ENCODE data around the gene DAB2IP.

Gene DAB2IP

GRCh38 chr9:121738968-121739367 is 87.5 kb downstream of the DAB2IP start:
- ChIA-PET CTCF (interaction anchor here (1.2 kb wide), 1 partner anchor 276 kb away, joined by 3 read pairs; no protein-coding TSS in a partner anchor), POLR2A (no interaction called here)
- Histone ChIP-seq H3K36me3 (ENCODE audit: control insufficient read depth in 2 of 2, insufficient read depth in 1 of 2, low read length in 2 of 2) (no peaks in the 10 kb centered on the region), H3K9me3 (ENCODE audit: control insufficient read depth, insufficient read depth, low read depth, low read length) (no peaks in the 10 kb centered on the region), H3K4me3 (ENCODE audit: low read depth, low read length) (no peak overlapping the region), H3K27ac (ENCODE audit: extremely low read depth, low read depth, low read length) (no peak overlapping the region), H3K4me1 (ENCODE audit: control insufficient read depth, insufficient read depth, low read length) (peaks cover 6% of the 10 kb centered on the region)
- no peak for TF ChIP-seq ZNF596 (tag by site-specific recombination; IDR thresholded peaks at IDR 0.05)
- TF ChIP-seq SCRT2 (tag by site-specific recombination; IDR thresholded peaks at IDR 0.05), result peak; percentile 17; the same call in 1 of the 2 replicates

DNA sequence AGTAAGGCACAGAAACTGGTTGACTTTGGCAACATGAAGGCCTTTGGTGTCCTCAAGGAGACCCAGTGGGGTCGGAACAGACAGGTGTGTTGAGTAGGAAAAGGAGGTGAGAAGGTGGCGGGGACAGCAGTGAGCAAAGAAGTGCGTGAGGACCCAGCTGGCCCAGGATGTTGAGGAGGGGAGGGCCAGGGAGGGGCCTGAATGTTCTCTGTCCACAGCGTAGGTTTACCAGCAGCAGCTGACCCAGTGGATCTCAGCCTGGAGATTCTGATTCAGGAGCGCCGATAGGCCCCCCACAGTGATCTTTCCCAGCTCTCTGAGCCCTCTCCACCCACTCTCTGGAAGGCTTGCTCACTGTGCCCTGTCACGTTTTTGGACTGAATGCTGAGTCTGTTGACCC is 88.5 kb downstream of the DAB2IP start:
- peaks cover 6% of the 10 kb centered on the region for H3K4me1 ChIP-seq (ENCODE audit: control insufficient read depth, insufficient read depth, low read length)
- H3K27ac ChIP-seq (ENCODE audit: extremely low read depth, low read depth, low read length), result no peak overlapping the region
- CTCF ChIA-PET, result interaction anchor here (0.9 to 1.5 kb wide), 3 partner anchors 45 to 251 kb away, joined by 3 to 4 read pairs (median 3); no protein-coding TSS in a partner anchor
- TF ChIP-seq, protein P1, sequence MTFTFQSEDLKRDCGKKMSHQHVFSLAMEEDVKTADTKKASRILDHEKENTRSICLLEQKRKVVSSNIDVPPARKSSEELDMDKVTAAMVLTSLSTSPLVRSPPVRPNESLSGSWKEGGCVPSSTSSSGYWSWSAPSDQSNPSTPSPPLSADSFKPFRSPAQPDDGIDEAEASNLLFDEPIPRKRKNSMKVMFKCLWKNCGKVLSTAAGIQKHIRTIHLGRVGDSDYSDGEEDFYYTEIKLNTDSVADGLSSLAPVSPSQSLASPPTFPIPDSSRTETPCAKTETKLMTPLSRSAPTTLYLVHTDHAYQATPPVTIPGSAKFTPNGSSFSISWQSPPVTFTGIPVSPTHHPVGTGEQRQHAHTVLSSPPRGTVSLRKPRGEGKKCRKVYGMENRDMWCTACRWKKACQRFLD (tag by site-specific recombination; IDR thresholded peaks at IDR 0.05), result no peak
- TF ChIP-seq GLIS1 (tag by site-specific recombination; IDR thresholded peaks at IDR 0.05), result peak; percentile 38; the same call in 1 of the 2 replicates
- no peak overlapping the region for H3K4me3 ChIP-seq (ENCODE audit: low read depth, low read length)
- POLR2A ChIA-PET, result no interaction called here
- H3K36me3 ChIP-seq (ENCODE audit: control insufficient read depth in 2 of 2, insufficient read depth in 1 of 2, low read length in 2 of 2), result no peaks in the 10 kb centered on the region
- H3K9me3 ChIP-seq (ENCODE audit: control insufficient read depth, insufficient read depth, low read depth, low read length), result no peaks in the 10 kb centered on the region

DNA sequence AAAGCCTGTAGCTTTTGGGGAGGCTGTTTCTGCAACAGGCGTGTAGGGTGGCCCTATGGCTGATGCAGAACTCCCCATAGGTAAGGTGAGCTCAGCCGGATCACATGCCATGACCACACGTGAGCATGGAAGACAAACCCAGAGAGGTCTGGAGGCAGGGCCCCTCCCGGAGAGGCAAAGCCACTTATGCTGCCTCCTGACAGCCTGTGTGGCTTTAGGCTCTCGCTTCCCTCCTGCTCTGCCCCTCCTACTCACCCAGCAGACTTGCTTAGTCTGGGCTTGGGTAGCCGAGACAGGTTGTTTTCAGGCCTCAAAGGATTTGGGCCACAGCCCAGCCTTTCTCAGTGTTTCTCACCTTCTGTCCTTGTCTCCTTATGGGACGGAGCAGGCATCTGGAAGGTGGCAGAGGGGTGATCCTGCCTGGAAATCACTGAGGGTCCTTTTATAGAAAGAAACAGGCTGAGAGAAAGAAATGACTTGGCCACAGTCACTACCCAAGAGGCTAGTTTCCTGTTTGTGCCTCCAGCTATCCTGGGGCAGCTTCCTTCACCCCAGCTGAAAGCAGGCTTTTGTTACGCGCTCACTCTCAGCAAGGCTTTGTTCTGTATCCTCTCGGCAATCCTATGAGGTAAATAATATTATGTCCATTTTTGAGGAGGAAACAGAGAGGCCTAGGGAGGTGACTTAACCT is 89.9 kb downstream of the DAB2IP start:
- no peaks in the 10 kb centered on the region for H3K36me3 ChIP-seq (ENCODE audit: control insufficient read depth in 2 of 2, insufficient read depth in 1 of 2, low read length in 2 of 2)
- no peak overlapping the region for H3K4me3 ChIP-seq (ENCODE audit: low read depth, low read length)
- H3K9me3 ChIP-seq (ENCODE audit: control insufficient read depth, insufficient read depth, low read depth, low read length), result no peaks in the 10 kb centered on the region
- ChIA-PET POLR2A (no interaction called here), CTCF (interaction anchor here (1.5 to 1.9 kb wide), 2 partner anchors 101 to 195 kb away, joined by 4 to 5 read pairs; no protein-coding TSS in a partner anchor)
- peaks cover 6% of the 10 kb centered on the region for H3K4me1 ChIP-seq (ENCODE audit: control insufficient read depth, insufficient read depth, low read length)
- H3K27ac ChIP-seq (ENCODE audit: extremely low read depth, low read depth, low read length), result no peak overlapping the region
- TF ChIP-seq ZFP41 (tag by site-specific recombination; IDR thresholded peaks at IDR 0.05; ENCODE audit: borderline replicate concordance) (no peak), ZNF639 (tag by site-specific recombination; IDR thresholded peaks at IDR 0.05) (no peak), MZF1 (tag by site-specific recombination; IDR thresholded peaks at IDR 0.05; ENCODE audit: borderline replicate concordance) (no peak), ZNF221 (tag by site-specific recombination; IDR thresholded peaks at IDR 0.05; ENCODE audit: borderline replicate concordance) (no peak), GLIS1 (tag by site-specific recombination; IDR thresholded peaks at IDR 0.05) (peak; percentile 78), ZNF785 (tag by site-specific recombination; IDR thresholded peaks at IDR 0.05) (no peak), ZNF423 (tag by site-specific recombination; IDR thresholded peaks at IDR 0.05) (no peak), ZBTB17 (tag by site-specific recombination; IDR thresholded peaks at IDR 0.05) (peak; percentile 51), OVOL3 (tag by site-specific recombination; IDR thresholded peaks at IDR 0.05) (no peak), ZNF518A (tag by site-specific recombination; conservative IDR thresholded peaks at IDR 0.05; ENCODE audit: low read depth) (no peak), SCRT2 (tag by site-specific recombination; IDR thresholded peaks at IDR 0.05) (peak; percentile 80; the same call in 1 of the 2 replicates), ZNF366 (tag by site-specific recombination; conservative IDR thresholded peaks at IDR 0.05) (no peak), SCRT1 (tag by site-specific recombination; IDR thresholded peaks at IDR 0.05; ENCODE audit: borderline replicate concordance) (no peak), ZNF521 (tag by site-specific recombination; IDR thresholded peaks at IDR 0.05) (no peak), ZNF114 (tag by site-specific recombination; IDR thresholded peaks at IDR 0.05) (no peak), ZNF510 (tag by site-specific recombination; IDR thresholded peaks at IDR 0.05; ENCODE audit: insufficient replicate concordance) (no peak), ZSCAN5A (tag by site-specific recombination; IDR thresholded peaks at IDR 0.05) (no peak)
- TF ChIP-seq, protein P2, sequence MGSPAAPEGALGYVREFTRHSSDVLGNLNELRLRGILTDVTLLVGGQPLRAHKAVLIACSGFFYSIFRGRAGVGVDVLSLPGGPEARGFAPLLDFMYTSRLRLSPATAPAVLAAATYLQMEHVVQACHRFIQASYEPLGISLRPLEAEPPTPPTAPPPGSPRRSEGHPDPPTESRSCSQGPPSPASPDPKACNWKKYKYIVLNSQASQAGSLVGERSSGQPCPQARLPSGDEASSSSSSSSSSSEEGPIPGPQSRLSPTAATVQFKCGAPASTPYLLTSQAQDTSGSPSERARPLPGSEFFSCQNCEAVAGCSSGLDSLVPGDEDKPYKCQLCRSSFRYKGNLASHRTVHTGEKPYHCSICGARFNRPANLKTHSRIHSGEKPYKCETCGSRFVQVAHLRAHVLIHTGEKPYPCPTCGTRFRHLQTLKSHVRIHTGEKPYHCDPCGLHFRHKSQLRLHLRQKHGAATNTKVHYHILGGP (tag by site-specific recombination; IDR thresholded peaks at IDR 0.05), result no peak
